GM12878 (cell line): ENCODE measurements around the gene UBAP2. TPM values are rescaled to one million over a fixed set of nuclear protein-coding genes. Genes with fewer than 3 reads are reported as not detected.

Source experiments
- ATF7 ChIP-seq: fragments of 450-650 bp; IDR thresholded peaks from 2 replicates; pipeline ENCODE4 v1.6.1; 2016; ENCODE audit warnings: low read depth, mild to moderate bottlenecking
- BMI1 ChIP-seq: fragments of 450-650 bp; IDR thresholded peaks from 2 replicates; pipeline ENCODE4 v1.6.1; 2016; ENCODE audit warnings: mild to moderate bottlenecking, moderate library complexity, borderline replicate concordance
- E4F1 ChIP-seq: fragments of 450-650 bp; IDR thresholded peaks from 2 replicates; pipeline ENCODE4 v1.6.1; 2018; ENCODE audit warnings: borderline replicate concordance, mild to moderate bottlenecking; ENCODE audit not compliant: partially characterized antibody
- HDAC2 ChIP-seq: fragments of 200-600 bp; sonication (generic); IDR thresholded peaks from 2 replicates; pipeline ENCODE4 v1.6.1; 2017
- MTA2 ChIP-seq: fragments of 450-650 bp; IDR thresholded peaks from 2 replicates; pipeline ENCODE4 v1.6.1; 2016; ENCODE audit warnings: low read depth, mild to moderate bottlenecking, moderate library complexity
- NBN ChIP-seq: fragments of 450-650 bp; IDR thresholded peaks from 2 replicates; pipeline ENCODE4 v1.6.1; 2016
- NR2C1 ChIP-seq: fragments of 450-650 bp; IDR thresholded peaks from 2 replicates; pipeline ENCODE4 v1.6.1; 2017; ENCODE audit warnings: antibody characterized with exemption, mild to moderate bottlenecking, moderate library complexity
- POU2F2 ChIP-seq: IDR thresholded peaks from 3 replicates; pipeline ENCODE4 v1.6.1; 2011; ENCODE audit warnings: low read depth, mild to moderate bottlenecking, low read length, borderline replicate concordance
- PRDM15 ChIP-seq: fragments of 450-650 bp; formaldehyde crosslinking; IDR thresholded peaks from 2 replicates; pipeline ENCODE4 v1.4.0; 2020; ENCODE audit warnings: mild to moderate bottlenecking, moderate library complexity
- RAD21 ChIP-seq: IDR thresholded peaks from 2 replicates; pipeline ENCODE4 v1.6.1; 2011; ENCODE audit warnings: mild to moderate bottlenecking, low read depth, low read length, moderate library complexity; ENCODE audit not compliant: insufficient read depth
- RAD51 ChIP-seq: fragments of 450-650 bp; IDR thresholded peaks from 2 replicates; pipeline ENCODE4 v1.6.1; 2016; ENCODE audit warnings: moderate library complexity, mild to moderate bottlenecking, inconsistent platforms
- REST ChIP-seq: IDR thresholded peaks from 2 replicates; pipeline ENCODE4 v1.6.1; 2012; ENCODE audit warnings: mild to moderate bottlenecking, low read depth, low read length
- STAT1 ChIP-seq: fragments of 450-650 bp; conservative IDR thresholded peaks from 2 replicates; pipeline ENCODE4 v1.6.1; 2014; ENCODE audit warnings: antibody characterized with exemption, mild to moderate bottlenecking
- SUPT20H ChIP-seq: IDR thresholded peaks from 2 replicates; pipeline ENCODE4 v1.6.1; 2011; ENCODE audit warnings: low read depth, mild to moderate bottlenecking, low read length, moderate library complexity, borderline replicate concordance; ENCODE audit not compliant: control insufficient read depth
- TBL1XR1 ChIP-seq: IDR thresholded peaks from 2 replicates; pipeline ENCODE4 v1.6.1; 2012; ENCODE audit warnings: low read depth, low read length, improper control_type of control experiment
- TCF7 ChIP-seq: IDR thresholded peaks from 2 replicates; pipeline ENCODE4 v1.6.1; 2014; ENCODE audit warnings: antibody characterized with exemption, borderline replicate concordance
- YBX1 ChIP-seq: fragments of 450-650 bp; IDR thresholded peaks from 2 replicates; pipeline ENCODE4 v1.6.1; 2016; ENCODE audit warnings: antibody characterized with exemption
- YY1 ChIP-seq: IDR thresholded peaks from 2 replicates; pipeline ENCODE4 v1.6.1; 2011; ENCODE audit warnings: low read depth, mild to moderate bottlenecking, low read length
- ZBED1 ChIP-seq: IDR thresholded peaks from 2 replicates; pipeline ENCODE4 v1.6.1; 2016; ENCODE audit warnings: borderline replicate concordance
- ZNF217 ChIP-seq: fragments of 450-650 bp; IDR thresholded peaks from 2 replicates; pipeline ENCODE4 v1.6.1; 2017; ENCODE audit warnings: antibody characterized with exemption, mild to moderate bottlenecking
- polyA plus RNA-seq, 11 experiments: library from polyadenylated mRNA; depleted of rRNA in 4 of 11; unstranded in 6 of 11; stranded (reverse) in 5 of 11; fragments of >200 nt; fragmentation: Nextera tagmentation in 4 of 11; fragmentation: Illumina TruSeq in 1 of 11; extraction: Ambion mirVana in 4 of 11; extraction: Trizol in 1 of 11; gene quantifications; 1 replicate in 1 of 11; 2 replicates in 10 of 11; pipeline versions ENCODE4 v1.2.1 to v1.2.3, GENCODE V29; 2011 to 2016; ENCODE audit warnings: inconsistent platforms in 2 of 11, missing spikeins in 2 of 11, low read depth in 1 of 11
- total RNA-seq, 4 experiments: library from RNA; depleted of rRNA in 3 of 4; stranded (reverse); fragments of >200 nt in 3 of 4; fragmentation: Illumina TruSeq in 1 of 4; extraction: Trizol in 1 of 4; gene quantifications; 2 replicates each; pipeline versions ENCODE4 v1.2.1 to v1.2.3, GENCODE V29; 2013 to 2021

UBAP2 gene
- total and polyA plus RNA-seq, 10 of the 15 experiments (the other 5 are each of a cell fraction or from before 2014, with no cell fraction given): 8.5 to 48.2 (median 28.1) TPM

- TF ChIP-seq REST: no peak
- TF ChIP-seq RAD51: no peak
- TF ChIP-seq POU2F2: no peak
- no peak for TF ChIP-seq ZNF217
- no peak for TF ChIP-seq SUPT20H
- no peak for TF ChIP-seq YBX1
- no peak for TF ChIP-seq PRDM15 (CRISPR knock-in tag)
- TF ChIP-seq YY1: no peak
- no peak for TF ChIP-seq MTA2
- no peak for TF ChIP-seq ATF7
- no peak for TF ChIP-seq TBL1XR1
- no peak for TF ChIP-seq STAT1
- no peak for TF ChIP-seq TCF7
- no peak for TF ChIP-seq BMI1
- no peak for TF ChIP-seq E4F1
- TF ChIP-seq NR2C1: no peak
- peak; percentile 64 for TF ChIP-seq RAD21
- no peak for TF ChIP-seq HDAC2
- no peak for TF ChIP-seq NBN
- TF ChIP-seq ZBED1: no peak
Measured at GRCh38 chr9:33921967-33922895, 126.5 kb downstream of the UBAP2 start (continued).
